Uterus (tissue), 2 donors: Measurements from ENCODE around the gene ASH1L.

ENCODE experiments used
- CTCF ChIP-seq, 4 experiments: fragments of 200-600 bp in 2 of 4; fragments of 450-650 bp in 2 of 4; sonication (generic) in 2 of 4; IDR thresholded peaks; one replicate each; pipeline ENCODE4 v1.5.1; 2016 to 2019; ENCODE audit warnings: antibody characterized with exemption in 4 of 4, mild to moderate bottlenecking in 2 of 4, moderate library complexity in 1 of 4
- POLR2A ChIP-seq, 2 donors: fragments of 450-650 bp; IDR thresholded peaks; one replicate each; pipeline ENCODE4 v1.6.1; 2016; ENCODE audit warnings: antibody characterized with exemption in 2 of 2, mild to moderate bottlenecking in 1 of 2, moderate library complexity in 1 of 2

GRCh38 chr1:155463865-155464650 lies 98.5 kb downstream of the ASH1L start:
- TF ChIP-seq CTCF (IDR thresholded peaks at IDR 0.05) (no peak), POLR2A (IDR thresholded peaks at IDR 0.05) (no peak)
